ENCODE data around the gene DAO.

- TF ChIP-seq, protein P1, sequence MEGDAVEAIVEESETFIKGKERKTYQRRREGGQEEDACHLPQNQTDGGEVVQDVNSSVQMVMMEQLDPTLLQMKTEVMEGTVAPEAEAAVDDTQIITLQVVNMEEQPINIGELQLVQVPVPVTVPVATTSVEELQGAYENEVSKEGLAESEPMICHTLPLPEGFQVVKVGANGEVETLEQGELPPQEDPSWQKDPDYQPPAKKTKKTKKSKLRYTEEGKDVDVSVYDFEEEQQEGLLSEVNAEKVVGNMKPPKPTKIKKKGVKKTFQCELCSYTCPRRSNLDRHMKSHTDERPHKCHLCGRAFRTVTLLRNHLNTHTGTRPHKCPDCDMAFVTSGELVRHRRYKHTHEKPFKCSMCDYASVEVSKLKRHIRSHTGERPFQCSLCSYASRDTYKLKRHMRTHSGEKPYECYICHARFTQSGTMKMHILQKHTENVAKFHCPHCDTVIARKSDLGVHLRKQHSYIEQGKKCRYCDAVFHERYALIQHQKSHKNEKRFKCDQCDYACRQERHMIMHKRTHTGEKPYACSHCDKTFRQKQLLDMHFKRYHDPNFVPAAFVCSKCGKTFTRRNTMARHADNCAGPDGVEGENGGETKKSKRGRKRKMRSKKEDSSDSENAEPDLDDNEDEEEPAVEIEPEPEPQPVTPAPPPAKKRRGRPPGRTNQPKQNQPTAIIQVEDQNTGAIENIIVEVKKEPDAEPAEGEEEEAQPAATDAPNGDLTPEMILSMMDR (IDR thresholded peaks at IDR 0.05) = no peak
- TF ChIP-seq POLR2AphosphoS5 (IDR thresholded peaks at IDR 0.05) = no peak
- no peak for TF ChIP-seq POLR2A (IDR thresholded peaks at IDR 0.05)
These were observed 20.0 kb upstream of the DAO start for GRCh38 chr12:108859923-108860291.

Data from breast epithelium (tissue), 3 donors.